Astrocyte (in vitro differentiated cells and primary cell): ENCODE measurements around the gene ONECUT3. TPM values are rescaled to one million over a fixed set of nuclear protein-coding genes. Genes with fewer than 3 reads are reported as not detected.

ENCODE experiments used
- DNase-seq: peaks from one replicate; pipeline ENCODE4 v3.0.0-alpha.2; 2010; ENCODE audit warnings: low read depth
- FAIRE-seq: peaks from 2 replicates; lab custom pipeline; 2011; peaks lifted over from hg19 to GRCh38; lab: Jason Lieb, UNC
- H2AFZ ChIP-seq: 2 replicates; pipeline ENCODE4 v1.6.0; 2012; ENCODE audit warnings: low read depth, low read length, inconsistent platforms
- H3K27ac ChIP-seq: 2 replicates; pipeline ENCODE4 v1.5.1; 2011; ENCODE audit warnings: low read depth, low read length, inconsistent platforms
- H3K27me3 ChIP-seq: 2 replicates; pipeline ENCODE4 v1.6.0; 2011; ENCODE audit warnings: low read length, inconsistent platforms; ENCODE audit not compliant: insufficient read depth
- H3K36me3 ChIP-seq: 2 replicates; pipeline ENCODE4 v1.5.1; 2011; ENCODE audit warnings: low read length, inconsistent platforms; ENCODE audit not compliant: insufficient read depth
- H3K4me1 ChIP-seq: 2 replicates; pipeline ENCODE4 v1.5.1; 2011; ENCODE audit warnings: low read length, inconsistent platforms; ENCODE audit not compliant: insufficient read depth
- H3K4me2 ChIP-seq: 2 replicates; pipeline ENCODE4 v1.6.0; 2012; ENCODE audit warnings: low read length, inconsistent platforms
- H3K4me3 ChIP-seq: 2 replicates; pipeline ENCODE4 v1.5.1; 2011; ENCODE audit warnings: low read depth, mild to moderate bottlenecking, low read length, inconsistent platforms; ENCODE audit not compliant: insufficient read depth
- H3K79me2 ChIP-seq: 2 replicates; pipeline ENCODE4 v1.6.0; 2012; ENCODE audit warnings: mild to moderate bottlenecking, low read length, inconsistent platforms; ENCODE audit not compliant: insufficient read depth
- H3K9ac ChIP-seq: 2 replicates; pipeline ENCODE4 v1.6.0; 2012; ENCODE audit warnings: mild to moderate bottlenecking, low read length, inconsistent platforms
- H3K9me3 ChIP-seq: 2 replicates; pipeline ENCODE4 v1.5.1; 2012; ENCODE audit warnings: low read depth, mild to moderate bottlenecking, low read length, inconsistent platforms; ENCODE audit not compliant: insufficient read depth
- H4K20me1 ChIP-seq: 2 replicates; pipeline ENCODE4 v1.6.0; 2012; ENCODE audit warnings: low read length, inconsistent platforms; ENCODE audit not compliant: insufficient read depth
- H3K27ac Mint-ChIP-seq: one replicate; pipeline ENCODE4 v1.8.0; 2021; ENCODE audit warnings: mild to moderate bottlenecking, mixed read lengths; ENCODE audit not compliant: unreplicated experiment
- H3K27me3 Mint-ChIP-seq: one replicate; pipeline ENCODE4 v1.8.0; 2021; ENCODE audit warnings: low read depth, mixed read lengths; ENCODE audit not compliant: unreplicated experiment
- H3K36me3 Mint-ChIP-seq: one replicate; pipeline ENCODE4 v1.8.0; 2021; ENCODE audit warnings: low read depth, mixed read lengths; ENCODE audit not compliant: unreplicated experiment
- H3K4me1 Mint-ChIP-seq: one replicate; pipeline ENCODE4 v1.8.0; 2021; ENCODE audit warnings: low read depth, mixed read lengths; ENCODE audit not compliant: unreplicated experiment
- H3K4me3 Mint-ChIP-seq: one replicate; pipeline ENCODE4 v1.8.0; 2021; ENCODE audit warnings: mild to moderate bottlenecking, moderate library complexity, mixed read lengths; ENCODE audit not compliant: unreplicated experiment
- H3K9me3 Mint-ChIP-seq: one replicate; pipeline ENCODE4 v1.8.0; 2021; ENCODE audit warnings: mild to moderate bottlenecking, mixed read lengths; ENCODE audit not compliant: unreplicated experiment
- EZH2 ChIP-seq: IDR thresholded peaks from 2 replicates; pipeline ENCODE4 v1.6.1; 2012; ENCODE audit warnings: mild to moderate bottlenecking, low read length, inconsistent platforms; ENCODE audit not compliant: insufficient read depth
- total RNA-seq: library from RNA; stranded (reverse); gene quantifications from 2 replicates; pipeline ENCODE4 v1.2.1, GENCODE V29; 2021
- TF ChIP-seq, protein P1 (sequence below): IDR thresholded peaks from 2 replicates; pipeline ENCODE4 v1.5.1; 2011; ENCODE audit warnings: low read depth, mild to moderate bottlenecking, inconsistent platforms, low read length, moderate library complexity; ENCODE audit not compliant: insufficient read depth

Gene ONECUT3
- total RNA-seq, 1 donor from 2014 or later, result not detected

DNA sequence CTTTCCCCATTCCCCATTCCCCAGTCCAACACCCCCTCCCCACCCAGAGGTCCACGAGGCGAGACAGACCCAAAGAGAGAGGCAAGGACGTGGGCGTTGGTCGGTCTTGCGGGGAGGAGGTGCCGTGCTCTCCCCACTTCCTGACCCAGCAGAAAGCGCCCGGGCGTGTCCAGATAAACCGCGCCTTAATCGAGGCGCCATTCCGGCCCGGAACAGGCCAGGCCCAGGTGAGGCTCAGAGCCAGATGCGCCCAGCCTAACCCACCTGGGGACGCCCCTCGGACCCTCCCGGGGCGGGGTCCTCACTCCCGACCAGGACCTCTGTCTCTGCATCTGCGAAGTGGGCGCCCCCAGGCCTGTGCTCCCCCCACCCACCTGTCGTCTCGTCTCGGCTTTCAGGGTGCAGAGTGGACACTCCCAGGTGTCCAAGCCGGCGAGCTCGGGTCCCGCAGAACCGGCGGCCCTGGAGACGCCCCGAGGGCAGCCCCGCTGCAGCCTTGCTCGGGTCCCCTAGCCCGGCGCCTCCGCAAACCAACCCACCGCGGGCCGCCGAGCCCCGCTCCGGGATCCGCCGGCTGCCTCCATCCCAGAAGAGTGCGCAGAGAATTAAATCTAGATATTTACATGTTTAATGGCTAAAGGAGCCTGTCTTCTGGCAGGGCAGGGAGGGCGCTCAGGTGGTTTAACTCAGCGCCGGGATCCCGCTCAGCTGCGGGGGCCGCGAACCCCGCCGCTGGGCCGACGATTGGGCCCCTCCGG, 5.0 kb upstream of the ONECUT3 start:
- Histone ChIP-seq H3K4me3 (no peak overlapping the region), H3K36me3 (no peaks in the 10 kb centered on the region), H3K4me2 (peak overlapping the region; percentile 69), H3K27ac (no peak overlapping the region), H3K9me3 (no peaks in the 10 kb centered on the region), H3K79me2 (no peaks in the 10 kb centered on the region), H3K4me1 (peaks cover 14% of the 10 kb centered on the region), H4K20me1 (no peaks in the 10 kb centered on the region), H3K9ac (no peak overlapping the region), H3K27me3 (peaks cover 40% of the 10 kb centered on the region), H2AFZ (no peak overlapping the region)
- peak; percentile 87 for TF ChIP-seq EZH2
- TF ChIP-seq, protein P1, sequence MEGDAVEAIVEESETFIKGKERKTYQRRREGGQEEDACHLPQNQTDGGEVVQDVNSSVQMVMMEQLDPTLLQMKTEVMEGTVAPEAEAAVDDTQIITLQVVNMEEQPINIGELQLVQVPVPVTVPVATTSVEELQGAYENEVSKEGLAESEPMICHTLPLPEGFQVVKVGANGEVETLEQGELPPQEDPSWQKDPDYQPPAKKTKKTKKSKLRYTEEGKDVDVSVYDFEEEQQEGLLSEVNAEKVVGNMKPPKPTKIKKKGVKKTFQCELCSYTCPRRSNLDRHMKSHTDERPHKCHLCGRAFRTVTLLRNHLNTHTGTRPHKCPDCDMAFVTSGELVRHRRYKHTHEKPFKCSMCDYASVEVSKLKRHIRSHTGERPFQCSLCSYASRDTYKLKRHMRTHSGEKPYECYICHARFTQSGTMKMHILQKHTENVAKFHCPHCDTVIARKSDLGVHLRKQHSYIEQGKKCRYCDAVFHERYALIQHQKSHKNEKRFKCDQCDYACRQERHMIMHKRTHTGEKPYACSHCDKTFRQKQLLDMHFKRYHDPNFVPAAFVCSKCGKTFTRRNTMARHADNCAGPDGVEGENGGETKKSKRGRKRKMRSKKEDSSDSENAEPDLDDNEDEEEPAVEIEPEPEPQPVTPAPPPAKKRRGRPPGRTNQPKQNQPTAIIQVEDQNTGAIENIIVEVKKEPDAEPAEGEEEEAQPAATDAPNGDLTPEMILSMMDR, result no peak
- Mint-ChIP-seq H3K4me3 (peak overlapping the region; percentile 64), H3K36me3 (no peaks in the 10 kb centered on the region), H3K4me1 (no peaks in the 10 kb centered on the region), H3K9me3 (peaks cover 2% of the 10 kb centered on the region), H3K27me3 (peaks cover 31% of the 10 kb centered on the region), H3K27ac (peak overlapping the region; percentile 58)
- FAIRE-seq, result no peak
- DNase-seq, result no peak

DNA sequence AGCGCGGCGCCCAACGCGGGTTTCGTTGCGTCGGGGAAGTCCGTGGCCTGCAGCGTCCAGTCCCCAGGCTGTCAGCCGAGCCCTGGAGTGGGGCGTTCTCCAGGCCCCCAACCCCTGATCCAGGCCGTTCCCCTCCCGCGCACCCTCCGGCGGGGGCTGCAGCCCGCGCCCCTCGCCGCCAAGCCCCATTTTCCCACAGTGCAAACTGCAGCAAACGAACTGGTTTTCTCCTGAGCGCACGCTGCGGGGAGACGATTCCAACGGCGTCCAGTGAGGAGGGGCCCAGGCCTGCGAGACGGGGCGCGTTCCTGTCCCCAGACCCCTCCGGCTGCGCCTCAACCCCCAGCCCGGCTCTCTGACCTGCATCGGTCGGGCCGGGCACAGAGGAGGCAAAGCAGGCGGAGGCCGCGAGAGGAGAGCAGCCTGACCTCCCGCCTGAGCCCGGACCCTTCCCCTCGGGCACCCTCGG, 4.4 kb upstream of the ONECUT3 start:
- no peak overlapping the region for H2AFZ ChIP-seq
- H3K4me1 ChIP-seq, result peaks cover 14% of the 10 kb centered on the region
- FAIRE-seq (no peak), DNase-seq (no peak)
- peaks cover 40% of the 10 kb centered on the region for H3K27me3 ChIP-seq
- no peaks in the 10 kb centered on the region for H3K4me1 Mint-ChIP-seq
- H3K36me3 ChIP-seq, result no peaks in the 10 kb centered on the region
- H3K4me3 Mint-ChIP-seq, result no peak overlapping the region
- H3K36me3 Mint-ChIP-seq, result no peaks in the 10 kb centered on the region
- TF ChIP-seq EZH2, result peak; percentile 92
- TF ChIP-seq, protein P1, result no peak
- peaks cover 2% of the 10 kb centered on the region for H3K9me3 Mint-ChIP-seq
- no peak overlapping the region for H3K4me2 ChIP-seq
- peaks cover 31% of the 10 kb centered on the region for H3K27me3 Mint-ChIP-seq
- no peaks in the 10 kb centered on the region for H3K79me2 ChIP-seq
- no peak overlapping the region for H3K27ac ChIP-seq
- no peaks in the 10 kb centered on the region for H4K20me1 ChIP-seq
- H3K9ac ChIP-seq, result no peak overlapping the region
- no peak overlapping the region for H3K4me3 ChIP-seq
- no peaks in the 10 kb centered on the region for H3K9me3 ChIP-seq
- H3K27ac Mint-ChIP-seq, result no peak overlapping the region
